Effector CD8-positive, alpha-beta T cell (primary cell): ENCODE measurements around the gene BRIP1.
"Not testable (repeated sequence)": the region's sequence is repeated elsewhere in the genome, so short reads cannot be mapped to it uniquely, and the experiment has no call there.

ENCODE experiments used
- DNase-seq: peaks from one replicate; lab custom pipeline; 2025; lab: John Stamatoyannopoulos, UW

Gene BRIP1

DNA sequence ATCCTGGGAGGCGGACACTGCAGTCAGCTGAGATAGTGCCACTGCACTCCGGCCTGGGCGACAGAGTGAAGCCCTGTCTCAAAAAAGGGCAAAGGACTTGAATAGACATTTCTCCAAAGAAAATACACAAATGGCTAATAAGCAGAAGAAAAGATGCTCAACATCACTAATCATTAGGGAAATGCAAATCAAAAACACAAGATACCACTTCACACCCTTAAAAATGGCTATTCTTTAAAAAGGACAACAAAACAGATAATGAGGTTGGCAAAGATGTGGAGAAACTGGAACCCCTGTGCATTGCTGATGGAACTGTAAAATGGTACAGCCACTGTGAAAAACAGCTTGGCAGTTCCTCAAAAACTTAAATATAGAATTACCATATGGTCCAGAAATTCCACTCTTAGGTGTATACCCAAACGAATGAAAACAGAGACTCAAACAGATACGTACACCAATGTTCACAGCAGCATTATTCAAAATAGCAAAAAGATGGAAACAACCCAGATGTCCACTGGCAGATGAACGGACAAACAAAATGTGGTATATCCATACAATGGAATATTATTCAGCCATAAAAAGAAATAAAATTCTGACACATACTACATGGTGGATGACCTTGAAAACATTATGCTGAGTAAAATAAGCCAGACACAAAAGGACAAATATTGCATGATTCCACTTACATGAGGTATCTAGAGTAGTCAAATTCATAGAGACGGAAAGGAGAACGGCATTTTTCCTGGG lies 35.5 kb downstream of the BRIP1 start:
- DNase-seq, result no peak

DNA sequence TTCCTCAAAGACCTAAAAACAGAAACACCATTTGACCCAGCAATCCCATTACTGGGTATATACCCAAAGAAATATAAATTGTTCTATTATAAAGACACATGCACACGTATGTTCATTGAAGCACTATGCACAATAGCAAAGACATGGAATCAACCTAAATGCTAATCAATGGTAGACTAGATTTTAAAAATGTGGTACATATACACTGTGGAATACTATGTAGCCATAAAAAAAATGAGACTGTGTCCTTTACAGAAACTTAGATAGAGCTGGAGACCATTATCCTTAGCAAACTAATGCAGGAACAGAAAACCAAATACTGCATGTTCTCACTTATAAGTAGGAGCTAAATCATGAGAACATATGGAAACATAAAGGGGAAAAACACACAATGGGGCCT lies 36.5 kb downstream of the BRIP1 start:
- not testable (repeated sequence) for DNase-seq

DNA sequence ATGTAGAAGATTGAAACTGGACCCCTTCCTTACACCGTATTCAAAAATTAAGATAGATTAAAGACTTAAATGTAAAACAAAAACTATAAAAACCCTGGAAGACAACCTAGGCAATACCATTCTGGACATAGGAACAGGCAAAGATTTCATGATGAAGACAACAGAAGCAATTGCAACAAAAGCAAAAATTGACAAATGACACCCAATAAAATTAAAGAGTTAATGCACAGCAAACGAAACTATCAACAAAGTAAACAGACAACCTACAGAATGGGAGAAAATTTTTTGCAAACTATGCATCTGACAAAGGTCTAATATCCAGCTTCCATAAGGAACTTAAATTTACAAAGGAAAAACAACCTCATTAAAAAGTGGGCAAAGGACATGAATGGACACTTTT lies 37.1 kb downstream of the BRIP1 start:
- DNase-seq, result not testable (repeated sequence)

DNA sequence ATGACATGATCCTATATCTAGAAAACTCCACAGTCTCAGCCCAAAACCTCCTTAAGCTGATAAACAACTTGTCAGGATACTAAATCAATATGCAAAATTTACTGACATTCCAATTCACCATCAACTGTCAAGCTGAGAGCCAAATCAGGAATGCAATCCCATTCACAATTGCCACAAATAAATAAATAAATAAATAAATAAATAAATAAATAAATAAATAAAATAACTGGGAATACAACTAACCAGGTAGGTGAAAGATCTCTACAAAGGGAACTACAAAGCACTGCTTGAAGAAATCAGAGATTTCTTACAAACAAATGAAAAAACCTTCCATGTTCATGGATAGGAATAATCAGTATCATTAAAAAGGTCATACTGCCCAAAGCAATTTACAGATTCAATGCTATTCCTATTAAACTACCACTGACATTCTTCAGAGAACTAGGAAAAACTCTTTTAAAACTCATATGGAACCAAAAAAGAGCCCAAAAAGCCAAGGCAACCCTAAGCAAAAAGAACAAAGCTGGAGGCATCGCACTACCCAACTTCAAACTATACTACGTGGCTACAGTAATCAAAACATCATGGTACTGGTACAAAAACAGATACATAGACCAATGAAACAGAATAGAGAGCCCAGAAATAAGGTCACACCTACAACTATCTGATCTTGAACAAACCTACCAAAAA lies 37.7 kb downstream of the BRIP1 start:
- DNase-seq, result no peak

DNA sequence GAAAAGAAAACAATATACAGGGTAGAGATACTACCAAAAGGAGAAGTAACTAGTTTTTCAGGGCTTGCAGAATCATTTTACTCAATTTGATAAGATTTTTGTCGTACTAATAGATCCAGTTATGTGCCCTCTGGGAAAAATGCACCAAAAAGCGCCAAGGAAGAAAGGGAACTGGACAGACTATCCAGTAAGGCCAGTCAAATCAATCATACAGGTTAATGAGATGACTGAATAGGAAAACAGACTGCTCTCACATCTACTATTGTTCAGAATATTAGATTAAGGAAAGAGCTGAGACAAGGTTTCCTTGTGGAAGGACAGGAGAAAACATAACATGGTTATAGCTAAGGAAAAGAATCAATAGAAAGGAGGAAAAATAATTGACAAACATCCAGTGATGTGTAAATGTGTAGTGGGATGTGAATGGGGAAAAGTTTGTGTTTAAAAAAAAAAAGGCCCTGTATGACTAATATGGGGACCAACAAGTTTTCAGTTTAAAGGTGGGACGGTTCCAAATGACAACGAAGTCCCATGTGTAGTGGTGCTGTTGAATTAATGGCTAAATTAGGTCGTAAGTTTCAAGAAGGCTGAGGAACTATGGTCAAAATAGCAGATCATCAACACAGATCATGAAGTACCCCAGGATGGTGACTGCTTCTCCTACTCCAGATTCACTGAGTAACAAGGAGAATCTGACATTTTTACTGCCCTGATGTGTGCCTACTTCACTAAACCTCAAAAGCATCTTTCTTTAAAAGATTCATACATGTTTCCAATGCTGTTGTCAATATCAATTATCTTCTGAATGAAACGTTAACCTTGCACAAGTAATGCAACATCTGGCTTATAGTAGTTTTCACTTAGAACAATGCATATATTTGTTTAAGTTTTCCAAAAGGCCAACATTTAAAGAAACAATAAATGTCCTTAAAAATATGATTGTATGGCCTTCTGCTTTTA lies 40.7 kb downstream of the BRIP1 start:
- DNase-seq, result no peak

DNA sequence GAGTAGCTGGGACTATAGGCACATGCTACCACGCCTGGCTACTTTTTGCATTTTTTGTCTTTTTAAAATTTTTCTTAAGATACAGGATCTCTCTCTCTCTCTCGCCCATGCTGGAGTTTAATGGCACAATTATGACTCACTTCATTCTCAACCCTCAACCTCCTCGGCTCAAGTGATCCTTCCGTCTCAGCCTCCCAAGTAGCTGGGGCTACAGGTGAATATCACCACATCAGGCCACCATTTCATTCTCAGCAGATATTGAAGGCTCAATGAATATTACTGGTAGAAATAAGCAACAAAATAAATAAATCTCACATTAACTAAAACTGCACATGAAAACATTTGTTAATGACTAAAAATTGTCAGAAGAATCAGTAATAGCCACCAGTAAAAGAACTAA lies 41.7 kb downstream of the BRIP1 start:
- DNase-seq, result no peak

DNA sequence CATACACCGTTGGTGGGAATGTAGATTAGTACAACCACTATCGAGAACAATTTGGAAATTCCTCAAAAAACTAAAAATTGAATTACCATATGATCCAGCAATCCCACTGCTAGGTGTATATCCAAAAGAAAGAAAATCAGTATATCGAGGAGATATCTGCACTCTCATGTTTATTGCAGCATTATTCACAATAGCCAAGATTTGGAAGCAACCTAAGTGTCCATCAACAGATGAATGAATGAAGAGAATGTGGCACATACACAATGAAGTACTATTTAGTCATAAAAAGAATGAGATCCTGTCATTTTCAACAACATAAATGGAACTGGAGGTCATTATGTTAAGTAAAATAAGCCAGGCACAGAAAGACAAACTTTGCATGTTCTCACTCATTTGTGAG lies 44.1 kb downstream of the BRIP1 start:
- not testable (repeated sequence) for DNase-seq

DNA sequence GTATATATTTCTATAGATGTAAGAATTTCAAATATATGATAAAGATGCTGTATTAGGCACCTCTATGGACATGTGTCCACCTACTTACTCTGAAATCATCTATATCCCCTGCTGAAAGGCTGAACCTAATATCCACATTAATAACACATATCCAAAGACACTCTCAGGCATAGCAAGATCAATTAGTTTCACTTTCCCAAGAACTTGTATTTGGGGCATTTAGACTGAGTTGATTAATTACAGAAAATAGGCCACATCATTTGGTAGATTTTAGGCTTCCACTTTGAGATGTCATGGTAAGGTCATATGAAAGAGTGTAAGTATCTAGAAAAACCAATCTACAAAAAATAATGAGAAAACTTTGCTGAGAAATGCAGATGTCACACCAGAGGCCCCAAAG lies 45.1 kb downstream of the BRIP1 start:
- DNase-seq, result no peak

DNA sequence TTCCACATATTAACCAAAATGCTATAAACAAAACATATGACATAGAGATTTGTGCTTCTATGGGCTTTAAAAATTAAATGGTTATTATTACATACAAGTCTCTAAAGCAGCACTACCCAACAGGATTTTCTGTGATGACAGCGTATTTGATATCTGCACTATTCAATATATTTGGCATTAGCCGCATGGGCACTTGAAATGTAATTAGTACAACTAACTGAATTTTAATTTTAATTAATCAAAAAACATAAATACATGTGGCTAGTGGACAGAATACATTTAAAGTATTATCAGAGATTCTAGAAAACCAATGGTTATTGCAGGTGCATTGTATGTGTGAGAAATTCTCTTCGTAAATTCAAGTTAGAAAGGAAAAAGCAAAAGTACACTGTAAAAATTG lies 45.9 kb downstream of the BRIP1 start:
- DNase-seq, result no peak

DNA sequence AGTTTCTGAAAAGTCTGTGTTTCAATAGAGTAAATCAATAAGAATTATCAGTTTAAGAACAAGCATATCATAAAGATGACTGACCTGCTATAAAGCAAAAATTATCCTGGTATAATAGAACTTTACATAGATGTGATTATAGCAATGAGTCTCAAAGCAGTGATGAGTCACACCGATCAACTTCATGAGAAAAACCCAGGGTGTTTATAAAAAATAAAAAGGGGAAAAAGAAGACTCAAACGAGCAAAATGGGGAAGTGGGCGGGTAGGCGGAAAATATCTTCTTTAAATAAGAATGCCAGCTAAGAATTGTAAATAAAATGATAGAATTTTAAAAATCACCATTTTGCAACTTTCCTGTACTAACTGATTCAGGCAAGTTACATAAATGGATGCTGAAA lies 46.8 kb downstream of the BRIP1 start:
- no peak for DNase-seq

DNA sequence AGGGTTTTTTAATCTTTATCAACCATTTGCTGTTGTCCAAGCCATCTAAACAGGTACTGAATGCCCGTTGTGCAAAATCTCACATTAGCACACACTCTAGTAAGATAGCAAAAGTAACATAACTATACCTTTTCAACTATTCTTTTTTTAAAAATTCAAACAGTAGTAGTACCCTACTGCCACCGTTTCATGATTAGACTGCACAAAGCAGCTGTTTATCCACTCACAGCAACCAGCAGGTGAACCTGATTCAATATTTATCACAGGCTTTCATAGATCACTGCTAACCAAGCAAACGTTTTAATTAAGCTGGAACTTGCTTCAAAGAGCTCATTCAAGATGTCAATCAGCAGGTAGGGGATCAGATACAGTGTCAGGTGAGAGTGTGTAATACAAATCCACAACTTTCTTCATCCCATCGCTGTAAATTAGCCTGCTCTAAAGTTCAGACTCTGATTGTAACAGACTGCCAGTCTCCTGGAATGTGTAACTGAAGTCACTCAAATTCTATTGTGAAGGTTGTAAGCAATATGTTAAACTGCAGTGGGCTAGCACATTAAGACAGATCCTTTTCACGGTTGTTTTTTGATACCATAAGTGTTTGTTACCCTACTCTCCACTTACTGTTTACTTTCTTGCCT lies 47.3 kb downstream of the BRIP1 start:
- no peak for DNase-seq

DNA sequence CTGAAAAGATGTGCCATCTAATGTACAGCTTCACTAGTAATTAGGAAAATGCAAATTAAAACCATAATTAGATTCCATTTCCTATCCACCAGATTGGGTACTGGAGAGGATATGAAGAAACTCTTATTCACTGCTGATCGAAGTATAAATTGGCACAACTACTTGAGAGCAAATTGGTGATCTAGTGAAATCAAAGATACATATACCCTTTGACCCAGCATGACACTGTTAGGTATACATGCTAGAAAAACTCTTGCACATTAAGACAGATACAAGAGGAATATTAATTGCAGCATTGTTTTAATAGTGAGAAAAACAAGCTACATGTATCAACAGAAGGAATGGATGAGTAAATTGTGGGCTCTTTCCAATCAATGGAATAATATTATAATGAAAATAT lies 48.8 kb downstream of the BRIP1 start:
- DNase-seq, result no peak

DNA sequence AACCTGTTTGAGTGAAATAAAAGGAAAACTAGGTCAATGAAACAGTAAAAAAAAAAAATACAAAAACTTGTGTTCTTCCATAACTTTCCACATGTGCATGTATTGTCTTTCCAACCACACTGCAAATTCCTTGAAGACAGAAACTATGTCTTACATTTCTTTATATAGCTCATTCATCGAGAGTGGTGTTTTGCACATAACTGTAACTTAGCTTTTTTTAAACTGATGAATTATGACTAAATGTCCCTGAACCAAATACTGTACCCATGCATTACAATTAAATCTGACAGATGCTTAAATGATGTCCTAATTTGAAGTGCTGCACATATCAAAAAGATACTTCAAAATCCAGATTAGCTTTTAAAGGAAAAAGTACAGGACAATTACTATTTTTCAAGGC lies 50.1 kb downstream of the BRIP1 start:
- DNase-seq, result no peak

DNA sequence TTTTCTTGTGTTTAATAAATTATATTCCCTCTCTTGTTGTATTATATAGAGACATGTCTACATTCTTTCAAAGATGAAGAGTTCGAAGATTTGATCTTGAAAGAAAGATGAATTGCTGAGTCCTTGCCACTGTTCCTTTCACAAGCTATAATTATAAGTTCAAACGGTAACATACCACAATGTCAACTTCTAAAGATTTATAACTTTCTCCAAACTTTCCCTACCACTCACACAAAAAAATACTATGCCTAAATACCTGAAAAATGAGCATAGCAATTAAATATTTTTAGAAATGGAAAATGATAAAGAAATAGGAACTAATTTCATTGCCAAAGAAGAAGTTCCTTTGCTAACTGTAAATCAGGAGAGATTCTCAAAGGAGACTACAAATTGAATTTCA lies 50.6 kb downstream of the BRIP1 start:
- no peak for DNase-seq

DNA sequence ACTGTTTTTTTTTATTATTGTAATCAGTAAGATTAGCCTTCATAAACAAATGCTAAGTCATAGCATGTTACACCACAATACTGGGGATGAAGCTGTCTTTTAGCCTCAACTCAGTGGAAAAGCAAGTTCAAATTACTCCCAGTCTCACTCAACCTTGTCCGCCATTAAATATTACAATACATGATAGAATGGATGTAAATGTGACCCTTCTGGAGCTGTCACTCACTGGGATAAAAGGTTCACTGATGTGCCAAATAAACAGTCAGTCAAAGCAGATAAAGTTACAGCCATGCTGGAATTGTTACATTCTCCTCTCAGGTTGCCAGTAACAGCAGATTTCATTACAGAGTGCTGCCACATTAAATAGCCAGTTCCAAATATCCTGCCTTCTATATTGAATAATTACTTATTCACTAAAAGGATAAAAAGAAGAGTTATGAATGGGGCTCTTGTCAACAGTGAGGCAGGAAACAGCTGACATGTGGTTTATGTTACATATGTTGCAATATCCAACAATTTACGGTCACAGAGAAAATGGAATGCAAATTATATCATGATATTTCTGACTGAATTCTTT lies 53.4 kb downstream of the BRIP1 start:
- DNase-seq, result no peak

DNA sequence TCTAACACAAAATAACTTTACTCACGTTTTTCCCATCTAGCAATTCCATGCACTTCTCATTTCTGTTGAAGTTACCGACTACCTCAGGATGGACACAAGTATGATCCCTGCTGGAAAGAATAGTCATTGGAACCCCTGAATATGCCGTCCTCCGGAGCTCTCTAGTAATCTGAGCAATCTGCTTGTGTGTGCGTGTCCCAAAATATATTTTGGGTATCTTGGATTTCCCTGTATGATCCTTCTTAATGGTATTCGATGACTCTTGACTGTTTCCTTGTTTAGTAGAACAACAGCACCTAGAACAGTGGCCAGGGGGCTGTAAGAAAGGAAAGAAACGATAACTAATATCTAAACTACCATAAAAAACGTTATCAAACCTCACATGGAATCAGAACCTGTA lies 54.9 kb downstream of the BRIP1 start:
- DNase-seq, result no peak

DNA sequence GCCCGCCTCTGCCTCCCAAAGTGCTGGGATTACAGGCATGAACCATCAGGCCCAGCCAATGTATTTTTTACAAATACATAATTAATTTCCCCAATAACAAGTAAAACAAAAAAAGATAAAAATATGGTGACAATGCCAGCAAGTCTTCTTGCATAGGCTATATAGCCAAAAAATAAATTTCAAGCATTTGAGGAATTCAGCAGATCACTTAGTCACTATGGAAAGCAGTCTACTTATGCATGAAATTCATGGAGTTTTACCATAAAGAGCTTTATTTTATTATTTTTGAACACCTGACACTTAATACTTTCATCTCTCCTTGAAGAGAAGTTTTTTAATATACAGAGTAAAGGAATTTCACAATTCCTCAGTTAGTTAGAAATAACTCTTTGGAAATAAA lies 56.4 kb downstream of the BRIP1 start:
- no peak for DNase-seq

DNA sequence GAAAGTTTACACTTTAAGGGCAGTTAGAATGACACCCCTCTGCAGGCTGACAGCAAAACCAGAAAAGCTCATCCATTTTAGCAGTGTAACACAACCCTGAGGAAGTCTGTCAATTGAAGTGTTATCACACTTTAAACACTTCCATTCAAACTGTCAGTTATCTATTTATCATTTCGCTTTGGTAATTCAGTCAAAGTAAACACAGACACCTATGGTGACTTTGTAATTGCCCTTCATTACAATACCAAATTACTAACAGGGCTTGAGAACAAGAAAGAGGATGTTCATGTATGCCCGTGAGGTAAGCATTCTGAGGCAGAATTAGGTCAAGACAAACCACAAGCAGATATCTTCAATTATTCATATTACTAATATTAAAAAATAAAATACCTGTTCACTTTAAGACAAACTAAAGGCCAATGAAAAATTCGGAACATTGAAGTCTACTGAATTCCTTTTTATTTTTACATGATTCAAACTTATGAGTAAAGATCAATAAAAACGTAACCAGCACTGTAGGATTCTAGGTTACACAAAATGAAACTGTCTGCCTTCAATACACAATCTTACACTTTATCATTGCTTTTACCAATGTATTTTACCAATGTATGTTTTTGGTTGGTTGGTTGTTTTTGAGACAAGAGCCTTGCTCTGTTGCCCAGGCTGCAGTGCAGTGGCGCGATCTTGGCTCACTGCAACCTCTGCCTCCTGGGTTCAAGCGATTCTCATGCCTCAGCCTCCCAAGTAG lies 57.1 kb downstream of the BRIP1 start:
- DNase-seq, result no peak

DNA sequence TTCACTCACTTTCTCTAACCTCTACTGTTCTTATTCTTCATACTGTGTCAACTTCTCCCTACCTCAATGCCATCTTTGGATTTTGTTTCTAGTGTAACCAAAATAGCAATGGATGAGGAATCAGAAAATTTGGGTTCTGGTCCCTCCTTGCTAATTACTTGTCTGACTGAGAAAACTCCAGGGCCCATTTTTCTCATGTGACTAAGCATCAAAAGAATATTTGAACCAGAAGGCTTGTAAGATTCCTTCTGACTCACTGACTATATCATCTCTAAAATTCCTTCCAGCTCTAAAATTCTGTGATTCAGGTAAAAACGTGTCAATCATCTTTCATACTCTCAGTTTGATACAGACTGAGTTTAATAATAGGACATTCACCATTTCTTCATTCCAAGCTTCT lies 57.9 kb downstream of the BRIP1 start:
- no peak for DNase-seq

DNA sequence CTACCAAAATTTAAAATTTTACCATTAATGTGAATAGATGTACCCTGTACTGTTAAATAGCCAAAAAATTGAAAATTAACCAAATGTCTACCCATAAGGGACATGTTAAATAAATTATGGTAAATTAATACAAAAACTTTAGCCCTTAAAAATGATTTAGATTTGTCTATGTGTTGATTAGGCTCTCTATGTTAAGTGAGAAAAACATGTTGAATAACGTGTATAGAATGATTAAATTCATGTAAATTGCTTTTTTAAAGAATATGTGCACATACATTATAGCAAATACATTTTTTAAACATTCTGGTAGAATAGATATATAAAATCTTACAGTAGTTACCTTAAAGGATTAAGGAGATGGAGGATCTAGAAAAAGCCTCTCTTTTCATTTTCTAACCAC lies 59.5 kb downstream of the BRIP1 start:
- no peak for DNase-seq

DNA sequence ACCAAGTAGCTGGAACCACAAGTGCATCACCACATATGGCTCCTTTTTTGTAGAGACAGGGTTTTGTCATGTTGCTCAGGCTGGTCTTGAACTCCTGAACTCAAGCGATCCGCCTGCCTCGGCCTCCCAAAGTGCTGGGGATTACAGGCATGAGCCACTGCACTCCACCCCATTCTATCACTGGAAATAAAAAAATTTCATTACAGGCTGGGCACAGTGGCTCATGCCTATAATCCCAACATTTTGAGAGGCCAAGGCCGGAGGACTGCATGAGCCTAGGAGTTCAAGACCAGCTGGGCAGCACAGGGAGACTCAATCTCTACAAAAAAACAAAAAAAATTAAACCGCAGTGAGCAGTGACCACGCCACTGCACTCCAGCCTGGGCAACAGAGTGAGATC lies 60.1 kb downstream of the BRIP1 start:
- DNase-seq, result no peak
